HG03175 (cell line): ENCODE data around the gene ADPRS.

Experiments used
- ATAC-seq: cut with Tn5 transposase; IDR thresholded peaks from one replicate; pipeline ENCODE4 v1.9.1; 2021; ENCODE audit warnings: mild to moderate bottlenecking, moderate library complexity; ENCODE audit not compliant: unreplicated experiment

ADPRS gene

GRCh38 chr1:36107394-36107793, 18.7 kb downstream of the ADPRS start:
- ATAC-seq = no peak

GRCh38 chr1:36108314-36108713, 19.6 kb downstream of the ADPRS start:
- ATAC-seq = no peak

DNA sequence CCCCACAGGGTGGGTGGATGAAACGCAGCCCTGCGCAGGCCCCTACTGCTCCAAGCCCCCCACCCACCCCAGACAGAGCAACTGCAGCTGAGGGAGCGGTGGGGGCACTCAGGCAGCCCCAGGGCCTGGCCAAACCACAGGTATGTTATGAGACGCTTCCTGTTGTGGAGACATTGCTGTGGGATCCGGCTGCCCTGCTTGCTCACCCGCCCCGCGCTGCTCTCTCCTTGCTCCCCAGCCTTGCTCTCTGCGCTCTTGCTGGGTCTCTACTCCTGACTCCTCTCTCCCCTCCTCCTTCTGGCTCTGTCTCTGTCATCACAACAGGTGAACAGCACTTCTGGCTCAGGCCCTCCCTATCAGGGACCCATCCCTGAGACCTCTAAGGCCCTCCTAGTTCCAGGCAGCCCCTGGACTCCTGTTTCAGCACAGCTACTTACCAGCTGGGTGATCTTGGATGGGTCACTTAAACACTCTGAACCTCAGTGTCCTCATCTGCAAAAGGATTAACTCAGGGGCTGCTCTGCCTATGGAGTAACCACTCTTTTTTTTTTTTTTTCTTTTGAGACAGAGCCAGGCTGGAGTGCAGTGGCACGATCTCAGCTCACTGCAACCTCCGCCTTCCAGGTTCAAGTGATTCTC, 20.5 kb downstream of the ADPRS start:
- ATAC-seq = no peak

DNA sequence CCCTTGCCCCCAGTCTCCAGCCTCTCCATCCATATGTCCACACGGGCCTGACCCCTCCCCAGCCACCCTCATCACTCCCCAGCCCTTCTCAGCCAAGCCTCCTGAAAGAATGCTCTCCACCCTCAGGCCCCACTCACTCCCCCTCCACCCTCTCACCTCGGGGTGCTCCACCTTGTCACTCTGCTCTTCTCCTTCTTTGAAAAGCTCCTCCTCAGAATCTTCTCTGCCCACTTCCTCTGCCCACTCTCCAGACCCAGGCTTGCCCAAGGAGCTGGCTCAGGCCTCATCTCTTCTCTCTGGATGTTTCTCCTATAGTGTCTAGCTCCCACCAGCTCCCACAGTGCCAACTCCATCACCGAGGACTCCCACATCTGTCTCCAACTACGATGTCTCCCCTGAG, 22.5 kb downstream of the ADPRS start:
- no peak for ATAC-seq

GRCh38 chr1:36112823-36113222, 24.1 kb downstream of the ADPRS start:
- ATAC-seq = no peak

DNA sequence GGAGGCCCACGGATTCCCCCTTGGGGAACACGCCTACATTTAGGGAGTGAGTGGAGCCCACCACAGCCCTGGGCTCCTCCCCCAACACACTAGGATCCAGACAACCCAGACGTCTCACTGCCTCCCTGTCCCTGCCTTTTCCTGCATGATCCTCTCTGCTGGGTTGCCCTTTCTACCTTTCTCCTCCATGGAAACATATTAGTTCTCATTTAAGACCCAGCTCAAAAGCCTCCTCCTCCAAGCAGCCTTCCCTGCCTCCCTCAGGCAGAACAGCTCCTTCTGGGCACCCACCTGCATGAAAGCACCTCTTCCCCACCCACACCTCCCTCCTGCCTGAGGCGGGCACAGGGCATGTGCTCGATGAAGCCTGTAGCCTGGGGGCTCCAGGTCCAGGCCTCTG, 25.7 kb downstream of the ADPRS start:
- no peak for ATAC-seq

DNA sequence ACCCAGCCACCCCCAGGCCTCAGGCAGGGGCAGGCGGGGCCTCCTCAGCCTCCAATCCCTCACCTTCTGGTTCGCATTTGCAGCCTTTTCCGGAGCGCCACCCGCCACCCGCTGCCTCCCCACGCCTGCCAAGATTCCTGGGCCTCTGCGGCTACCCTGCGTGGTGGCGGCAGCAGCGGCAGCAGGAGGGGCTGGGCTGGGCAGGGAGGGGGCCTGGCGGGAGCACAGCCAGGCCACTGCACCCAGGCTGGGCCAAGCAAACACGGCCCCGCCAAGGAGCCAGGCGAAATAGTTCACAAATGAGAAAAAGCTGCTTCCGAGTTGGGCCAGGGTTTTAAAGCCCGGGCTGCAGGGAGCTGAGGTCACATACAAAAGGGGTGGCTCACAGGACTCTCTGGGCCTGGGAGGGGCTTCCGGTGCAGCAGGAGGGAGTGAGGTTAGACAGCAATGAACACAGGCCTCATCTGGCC, 26.5 kb downstream of the ADPRS start:
- ATAC-seq = no peak

DNA sequence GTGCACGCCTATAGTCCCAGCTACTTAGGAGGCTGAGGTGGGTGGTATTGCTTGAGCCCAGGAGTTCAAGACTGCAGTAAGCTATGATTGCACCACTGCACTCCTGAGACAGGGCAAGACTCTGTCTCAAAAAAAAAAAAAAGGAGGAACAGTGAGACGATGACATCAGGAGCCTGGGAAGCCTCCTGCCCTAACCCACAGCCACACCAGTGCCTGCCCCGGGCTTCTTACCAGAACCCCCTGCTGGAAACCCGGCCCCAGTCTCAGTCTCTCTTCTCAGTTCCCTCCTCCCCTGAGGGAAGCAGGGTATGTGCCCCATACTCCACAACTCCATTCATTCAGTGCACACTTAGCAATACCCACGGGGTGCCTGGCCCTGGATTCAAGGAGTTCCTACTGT, 27.2 kb downstream of the ADPRS start:
- ATAC-seq = no peak

- ATAC-seq = no peak
Measured at GRCh38 chr1:36116901-36117300, 28.2 kb downstream of the ADPRS start.

DNA sequence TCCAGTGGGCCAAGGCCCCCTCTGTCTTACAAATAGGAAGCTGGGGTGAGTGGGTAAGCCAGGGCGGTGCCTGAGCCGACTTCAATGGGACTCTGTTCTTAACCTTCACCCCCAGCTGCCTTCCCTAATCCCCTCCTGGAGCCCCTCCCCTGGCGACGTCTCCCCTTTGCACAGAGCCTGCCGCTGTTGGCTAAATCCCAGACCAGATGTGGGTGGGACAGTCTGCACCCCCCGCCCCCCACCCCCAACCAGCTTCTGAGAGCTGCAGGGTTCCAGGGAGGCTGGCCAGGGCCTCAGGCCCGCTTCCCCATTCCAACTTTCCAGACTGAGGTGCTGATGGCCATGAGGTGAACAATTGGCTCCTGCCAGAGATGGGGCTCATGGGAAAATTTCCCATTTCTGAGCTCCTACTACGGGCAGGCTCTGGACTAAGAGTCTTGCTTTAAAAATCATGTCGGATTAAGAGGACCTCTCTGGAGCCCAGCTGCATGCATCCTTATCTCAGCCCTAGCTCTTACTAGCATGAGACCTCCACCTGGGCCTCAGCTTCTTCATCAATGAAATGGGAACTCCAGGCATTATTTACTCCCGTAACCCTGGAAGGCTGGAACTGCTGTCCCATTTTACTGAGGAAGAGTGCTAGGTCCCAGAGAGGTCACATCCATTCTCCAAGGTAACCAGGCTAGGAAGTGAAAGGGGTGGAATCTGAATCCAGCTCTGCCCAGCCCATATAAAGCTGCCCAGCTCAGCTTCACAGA, 29.9 kb downstream of the ADPRS start:
- no peak for ATAC-seq

GRCh38 chr1:36119456-36119855, 30.8 kb downstream of the ADPRS start:
- no peak for ATAC-seq

DNA sequence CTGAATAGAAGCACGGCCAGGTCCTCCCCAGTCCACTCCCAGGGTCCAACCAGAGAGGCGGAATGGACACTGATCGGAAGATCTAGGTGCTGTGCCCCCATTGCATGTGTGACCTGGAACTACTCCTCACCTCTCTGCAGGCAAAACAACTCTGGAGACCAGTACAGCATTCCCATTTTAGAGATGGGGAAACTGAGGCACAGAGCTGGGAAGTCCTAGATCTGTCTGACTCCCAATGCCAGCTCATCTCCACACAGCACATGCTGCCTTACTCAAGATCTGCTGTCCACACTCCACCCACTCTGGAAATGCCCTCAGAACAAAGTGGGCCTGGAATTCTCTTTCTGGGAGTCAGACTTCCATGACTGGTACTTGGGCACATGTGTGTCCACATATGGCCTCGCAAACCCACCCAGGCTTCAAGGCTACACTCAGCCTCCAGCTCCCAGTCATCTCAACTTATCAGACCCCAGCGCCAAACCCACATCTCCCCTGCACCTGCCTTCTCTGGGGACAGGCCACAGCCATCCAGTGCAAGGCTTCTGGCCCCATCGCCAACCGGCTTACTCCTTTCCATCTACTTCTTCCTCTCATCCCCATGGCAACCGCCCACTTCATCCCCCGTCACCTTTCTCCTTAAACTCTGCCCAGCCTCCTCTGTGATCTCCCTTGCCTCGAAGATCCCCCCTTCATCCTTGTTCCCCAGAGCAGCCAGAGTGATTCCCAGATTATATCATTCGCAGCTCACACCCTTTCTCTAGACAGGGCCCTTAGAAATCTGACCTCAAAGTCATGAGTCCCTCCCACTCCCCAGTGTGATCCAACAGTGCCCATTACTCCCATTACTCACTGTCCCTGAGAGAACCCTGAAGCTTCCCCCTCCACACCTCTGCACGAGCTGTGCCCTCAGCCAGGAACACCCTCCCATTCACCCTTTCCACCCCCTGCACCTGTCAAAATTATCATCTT, 33.7 kb downstream of the ADPRS start:
- ATAC-seq = no peak

DNA sequence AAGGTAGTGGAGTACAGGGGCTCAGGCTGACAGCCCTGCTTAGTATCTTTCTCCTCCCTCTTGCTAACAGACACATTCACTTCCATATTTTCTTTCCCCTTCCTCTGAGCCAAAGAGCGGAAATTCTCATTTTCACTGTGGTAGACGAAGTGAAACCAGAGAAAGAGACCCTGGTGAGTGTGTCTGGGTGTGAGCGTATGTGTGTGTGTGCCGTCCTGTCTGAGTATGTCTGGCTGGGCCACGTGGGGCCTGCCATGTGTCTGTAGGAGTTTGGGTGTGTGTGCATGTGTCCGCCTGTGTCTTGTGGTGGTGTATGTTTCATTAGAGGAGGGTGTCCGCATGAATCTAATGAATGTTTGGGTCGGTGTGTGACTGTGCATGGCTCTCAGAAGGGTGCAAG, 34.7 kb downstream of the ADPRS start:
- no peak for ATAC-seq

- ATAC-seq = no peak
Measured at GRCh38 chr1:36124404-36125128, 35.9 kb downstream of the ADPRS start.

GRCh38 chr1:36125129-36125991, 36.7 kb downstream of the ADPRS start, which contains the start of gene COL8A2:
COL8A2 (minus strand) TSS chr1:36125222; CDS start chr1:36100242, 24,980 bp downstream.
- no peak for ATAC-seq

GRCh38 chr1:36126005-36126716, 37.5 kb downstream of the ADPRS start:
- ATAC-seq = no peak

DNA sequence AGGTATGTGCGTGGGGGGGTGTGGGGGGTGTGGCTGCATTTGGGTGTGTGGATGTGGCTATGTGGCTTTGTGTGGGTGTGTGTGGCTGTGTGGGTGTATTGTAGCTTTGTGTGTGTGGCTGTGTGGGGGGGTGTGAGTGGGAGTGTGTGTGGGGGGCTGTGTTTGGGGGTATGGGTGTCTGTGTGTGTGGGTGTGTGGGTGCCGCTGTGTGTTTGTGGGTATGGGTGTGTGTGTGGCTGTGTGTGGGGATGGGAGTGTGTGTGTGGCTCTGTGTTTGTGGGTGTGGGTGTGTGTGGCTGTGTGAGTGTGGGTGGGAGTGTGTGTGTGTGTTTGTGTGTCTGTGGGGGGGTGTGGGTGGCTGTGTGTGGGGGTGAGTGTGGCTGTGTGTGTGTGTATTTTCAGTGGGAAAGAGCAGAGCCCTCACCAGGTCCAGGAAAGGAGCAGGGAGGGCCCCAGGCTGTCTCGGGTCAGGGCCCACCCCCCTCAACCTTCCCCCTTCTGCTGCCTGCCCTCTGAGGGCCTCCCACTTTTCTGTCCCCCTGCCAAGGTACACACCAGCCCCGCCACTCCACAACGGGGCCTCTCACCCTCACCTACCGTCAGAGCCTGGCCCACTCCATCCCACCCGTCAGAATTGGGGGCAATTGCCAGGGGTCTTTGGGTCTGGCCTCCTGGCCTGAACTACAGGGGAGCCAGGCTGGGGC, 38.3 kb downstream of the ADPRS start:
- no peak for ATAC-seq

DNA sequence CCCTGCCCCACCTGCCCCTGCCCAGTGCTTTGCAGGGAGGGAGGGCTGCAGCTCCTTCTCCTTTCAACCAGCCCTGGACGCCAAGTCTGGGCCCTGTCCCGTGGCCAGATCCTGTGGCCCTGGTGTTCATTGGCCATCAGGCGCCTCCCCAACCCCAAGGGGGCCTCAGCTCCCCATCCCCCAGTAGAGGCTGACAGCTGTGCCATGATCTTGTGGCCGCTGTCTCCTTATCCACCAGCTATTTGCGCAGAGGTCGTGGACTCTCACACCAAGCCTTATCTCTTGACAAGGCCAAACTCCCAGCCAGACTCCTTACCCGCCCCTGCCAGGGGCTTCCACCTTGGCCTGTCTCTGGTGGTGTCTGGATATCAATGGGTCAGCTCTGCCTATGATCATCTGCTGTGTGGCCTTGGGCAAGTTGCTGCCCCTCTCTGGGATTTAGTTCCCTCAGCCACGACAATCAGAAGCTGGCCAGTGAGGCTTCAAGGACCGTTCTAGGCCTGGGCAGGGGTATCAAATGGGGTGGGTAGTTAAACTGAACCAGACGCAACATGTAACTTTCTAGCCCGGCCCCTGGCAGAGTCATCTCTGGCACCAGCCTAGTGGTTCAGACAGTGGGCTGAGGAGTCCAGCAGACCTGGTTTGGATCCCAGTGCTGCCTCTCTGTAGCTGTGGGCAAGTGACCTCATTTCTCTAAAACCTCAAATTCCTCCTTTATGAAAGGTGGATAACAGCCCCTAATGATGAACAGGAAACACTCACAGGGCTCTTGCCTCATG, 39.6 kb downstream of the ADPRS start:
- ATAC-seq = no peak
